Activated CD8-positive, alpha-beta memory T cell treated with anti-CD3 and anti-CD28 coated beads, Interleukin-2, amount 50 U/mL, for 24 hours (primary cell): Measurements from ENCODE around the gene ZFPM1.

Experiments
- DNase-seq: peaks from one replicate; pipeline ENCODE4 v3.0.0-alpha.2; 2020; ENCODE audit errors: extremely low read depth

ZFPM1 gene

GRCh38 chr16:88561485-88562359, 108.6 kb downstream of the ZFPM1 start:
- DNase-seq = peak; percentile 19

- DNase-seq = peak; percentile 64
Observed at GRCh38 chr16:88566158-88566557, 113.1 kb downstream of the ZFPM1 start.

GRCh38 chr16:88568710-88569613, 115.9 kb downstream of the ZFPM1 start:
- DNase-seq = no peak

- no peak for DNase-seq
Observed at GRCh38 chr16:88569614-88569984, 116.5 kb downstream of the ZFPM1 start.

- peak; percentile 81 for DNase-seq
Observed at GRCh38 chr16:88569985-88570690, 117.1 kb downstream of the ZFPM1 start, which contains the start of gene ZC3H18. Gene ZC3H18 (plus strand): TSS chr16:88570403. CDS start chr16:88577124, 6,721 bp downstream.

GRCh38 chr16:88570691-88571092, 117.6 kb downstream of the ZFPM1 start:
- DNase-seq = no peak

GRCh38 chr16:88575251-88575650, 122.2 kb downstream of the ZFPM1 start:
- no peak for DNase-seq

- DNase-seq = no peak
Observed at GRCh38 chr16:88576307-88576706, 123.2 kb downstream of the ZFPM1 start.

GRCh38 chr16:88577166-88577565, 124.1 kb downstream of the ZFPM1 start:
- DNase-seq = no peak

- DNase-seq = no peak
Observed at GRCh38 chr16:88578446-88579313, 125.6 kb downstream of the ZFPM1 start.

- no peak for DNase-seq
Observed at GRCh38 chr16:88580371-88580770, 127.3 kb downstream of the ZFPM1 start.

GRCh38 chr16:88581033-88581432, 128.0 kb downstream of the ZFPM1 start:
- no peak for DNase-seq

GRCh38 chr16:88582912-88583575, 130.0 kb downstream of the ZFPM1 start:
- DNase-seq = no peak

GRCh38 chr16:88584676-88585075, 131.6 kb downstream of the ZFPM1 start:
- no peak for DNase-seq

GRCh38 chr16:88585269-88585668, 132.2 kb downstream of the ZFPM1 start:
- DNase-seq = no peak

- no peak for DNase-seq
Observed at GRCh38 chr16:88585927-88586581, 133.0 kb downstream of the ZFPM1 start.
